PFSK-1 (cell line): ENCODE results near the gene PRKN.

ENCODE experiments used
- POLR2AphosphoS5 ChIP-seq: IDR thresholded peaks from 2 replicates; pipeline ENCODE4 v1.6.1; 2012; ENCODE audit warnings: low read depth, mild to moderate bottlenecking, control low read depth, low read length, moderate library complexity
- REST ChIP-seq, 2 experiments: IDR thresholded peaks; 2 replicates each; pipeline versions ENCODE4 v1.6.1 to v1.8.0; 2011 to 2012; ENCODE audit warnings: low read depth in 2 of 2, low read length in 2 of 2, control low read depth in 1 of 2, inconsistent platforms in 1 of 2, mild to moderate bottlenecking in 1 of 2, moderate library complexity in 1 of 2; ENCODE audit not compliant: insufficient read depth in 1 of 2
- TAF1 ChIP-seq: IDR thresholded peaks from 2 replicates; pipeline ENCODE4 v1.6.1; 2012; ENCODE audit warnings: low read length, control low read depth, borderline replicate concordance; ENCODE audit not compliant: insufficient read depth

GRCh38 chr6:161639772-161640171 is 1087.8 kb downstream of the PRKN start:
- no peak for TF ChIP-seq TAF1
- no peak for TF ChIP-seq POLR2AphosphoS5
- TF ChIP-seq REST (IDR thresholded peaks at IDR 0.05; ENCODE audit: insufficient read depth in 1 of 2, low read depth in 2 of 2, low read length in 2 of 2) = no peak
